GM21360 (cell line): ENCODE data around the gene ARHGEF39.
"Not testable (repeated sequence)": the region's sequence is repeated elsewhere in the genome, so short reads cannot be mapped to it uniquely, and the experiment has no call there.

ENCODE experiments used
- ATAC-seq: cut with Tn5 transposase; IDR thresholded peaks from one replicate; pipeline ENCODE4 v1.9.1; 2021; ENCODE audit warnings: mild to moderate bottlenecking, moderate library complexity; ENCODE audit not compliant: unreplicated experiment

Gene ARHGEF39

DNA sequence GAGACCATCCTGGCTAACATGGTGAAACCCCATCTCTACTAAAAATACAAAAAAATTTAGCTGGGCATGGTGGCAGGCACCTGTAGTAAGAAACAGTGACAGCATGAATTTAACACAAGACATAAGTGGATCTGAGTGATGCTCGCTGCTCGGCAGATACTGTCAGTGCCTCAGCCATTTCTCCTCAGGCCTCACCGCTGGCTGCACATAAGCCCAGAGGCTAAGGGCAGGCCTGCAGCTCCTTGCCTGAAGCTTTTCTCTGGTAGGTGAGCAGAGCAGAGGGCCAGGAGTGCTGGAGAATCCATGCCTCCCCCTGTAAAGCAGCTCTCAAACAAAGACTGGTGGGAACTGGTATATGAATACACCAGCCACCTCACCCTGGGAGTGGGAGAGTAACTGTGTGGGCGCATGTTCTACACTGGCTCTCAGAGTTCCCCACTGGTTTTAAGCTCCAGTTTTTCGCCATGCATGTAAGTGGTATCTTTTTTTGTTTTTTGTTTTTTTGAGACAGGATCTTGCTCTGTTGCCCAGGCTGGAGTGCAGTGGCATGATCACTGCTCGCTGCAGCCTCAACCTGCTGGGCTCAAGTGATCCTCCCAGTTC is 36.5 kb downstream of the ARHGEF39 start:
- ATAC-seq, result no peak

GRCh38 chr9:35627575-35627974 is 37.4 kb downstream of the ARHGEF39 start:
- no peak for ATAC-seq

GRCh38 chr9:35619800-35620158 is 45.2 kb downstream of the ARHGEF39 start:
- ATAC-seq, result peak; percentile 55

- ATAC-seq, result peak; percentile 38
These were observed 45.9 kb downstream of the ARHGEF39 start for GRCh38 chr9:35618854-35619799.

DNA sequence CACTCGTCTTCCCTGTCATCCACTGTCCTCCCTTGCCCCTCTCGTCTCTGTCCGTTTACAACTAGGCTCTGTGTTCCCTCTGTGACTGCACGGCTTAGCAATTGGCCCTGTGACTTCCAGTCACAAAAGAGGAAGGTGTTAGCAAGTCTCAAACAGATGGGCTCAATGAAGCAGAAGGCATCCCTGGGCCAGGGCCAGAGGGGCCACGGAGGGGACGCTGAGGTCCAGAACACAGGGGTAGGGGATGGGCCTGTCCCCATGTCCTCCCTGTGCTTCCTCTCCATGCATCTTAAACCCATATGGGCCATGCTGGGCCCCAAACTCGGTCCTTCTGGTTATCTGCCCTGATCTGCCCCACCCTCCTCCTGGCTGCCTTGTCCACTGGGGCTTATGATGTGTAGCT is 46.7 kb downstream of the ARHGEF39 start, which contains the start of gene CD72:
Gene CD72 (minus strand): TSS at position 89 of the 403 bp plus-strand sequence. CDS start 110 bp downstream, outside the sequence.
- no peak for ATAC-seq

- ATAC-seq, result no peak
These were observed 47.4 kb downstream of the ARHGEF39 start for GRCh38 chr9:35617548-35617947.

DNA sequence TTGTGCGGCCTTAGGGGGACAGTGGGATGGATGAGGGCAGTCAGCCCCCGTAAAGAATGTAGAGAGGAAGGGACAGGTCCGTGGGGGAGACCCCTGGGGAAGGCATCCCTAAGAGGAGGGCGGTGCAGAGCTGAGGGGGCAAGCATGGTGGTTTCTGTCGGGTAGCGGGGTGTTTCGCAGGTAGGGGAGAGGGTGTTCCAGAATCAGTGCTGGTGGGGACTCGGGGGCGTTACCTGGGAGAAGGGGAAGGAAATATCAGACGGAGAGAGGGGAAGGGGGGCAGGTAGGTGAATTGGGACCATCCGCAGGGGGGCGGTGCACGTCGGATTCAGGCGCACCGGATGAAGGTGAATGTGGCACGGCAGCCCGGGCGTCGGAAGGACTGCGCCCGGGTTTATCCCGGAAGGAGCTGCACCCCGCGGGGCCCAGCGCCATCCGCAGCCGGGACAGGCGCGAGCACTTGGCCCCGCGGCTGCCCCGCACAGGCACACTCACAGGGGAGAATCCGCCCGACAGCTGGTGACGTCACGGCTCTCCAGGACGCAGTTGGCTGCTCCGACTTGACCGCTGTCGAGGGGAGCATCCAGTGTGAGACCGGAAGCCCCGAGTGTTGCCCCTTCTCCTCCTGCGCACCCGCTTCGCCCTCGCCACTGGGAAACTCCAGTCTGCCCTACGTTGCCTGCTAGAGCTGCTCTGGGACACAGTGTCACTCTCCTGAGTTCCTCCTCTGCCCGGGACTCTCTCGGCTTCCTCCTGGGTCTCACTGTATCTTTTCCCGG is 48.1 kb downstream of the ARHGEF39 start:
- no peak for ATAC-seq

- no peak for ATAC-seq
These were observed 48.9 kb downstream of the ARHGEF39 start for GRCh38 chr9:35615981-35616680.

- no peak for ATAC-seq
These were observed 52.2 kb downstream of the ARHGEF39 start for GRCh38 chr9:35612843-35613242.

DNA sequence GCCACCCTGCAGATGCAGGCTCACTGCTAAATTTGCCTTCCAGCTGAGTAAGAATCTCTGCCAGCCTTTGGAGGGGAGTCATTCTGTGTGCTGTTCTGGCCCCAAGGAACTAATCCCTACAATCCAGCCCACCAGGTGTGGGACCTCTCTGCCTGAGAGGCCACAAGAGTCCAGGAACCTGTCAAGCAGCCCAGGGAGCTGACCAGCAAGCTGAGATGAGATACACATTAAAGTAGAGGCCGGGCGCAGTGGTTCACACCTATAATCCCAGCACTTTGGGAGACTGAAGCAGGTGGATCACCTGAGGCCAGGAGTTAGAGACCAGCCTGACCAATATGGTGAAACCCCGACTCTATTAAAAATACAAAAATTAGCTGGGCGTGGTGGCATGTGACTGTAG is 52.9 kb downstream of the ARHGEF39 start:
- ATAC-seq, result not testable (repeated sequence)

DNA sequence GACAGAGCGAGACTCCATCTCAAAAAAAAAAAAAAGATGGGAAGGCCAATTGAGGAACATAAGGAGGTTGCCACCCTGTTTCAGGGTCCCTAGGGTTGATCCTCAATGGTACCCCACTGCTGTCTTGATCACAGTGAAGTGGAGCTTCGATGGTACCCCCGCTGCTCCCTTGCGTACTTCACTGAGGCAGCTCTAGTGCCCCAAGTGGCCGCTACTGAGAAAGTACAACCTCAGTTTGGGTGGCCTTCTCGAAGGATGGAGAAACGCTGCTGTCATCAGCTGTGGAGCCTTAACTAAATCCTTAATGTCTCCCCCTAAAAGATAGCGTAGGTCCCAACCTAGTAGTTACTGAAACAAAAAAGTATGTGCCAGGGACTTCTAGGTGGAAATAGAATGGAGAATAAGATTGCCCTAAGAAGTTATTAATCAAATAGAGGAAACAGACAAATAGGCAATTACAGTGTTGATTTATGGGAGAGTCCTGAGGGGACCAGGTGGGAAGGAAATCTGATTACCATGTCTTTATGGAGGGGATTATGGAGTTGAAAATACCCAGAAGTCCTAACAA is 53.7 kb downstream of the ARHGEF39 start:
- no peak for ATAC-seq

GRCh38 chr9:35609820-35610163 is 55.2 kb downstream of the ARHGEF39 start:
- ATAC-seq, result no peak
